Hematopoietic multipotent progenitor cell treated with erythropoietin and hydrocortisone succinate and interleukin-3 and kit ligand, for 17 days (in vitro differentiated cells): ENCODE results near the gene RBM19.

Experiments
- DNase-seq: peaks from one replicate; pipeline ENCODE4 v3.0.0-alpha.2; 2015; ENCODE audit warnings: low spot score

The RBM19 gene

GRCh38 chr12:113857371-113857770, 108.8 kb downstream of the RBM19 start:
- DNase-seq, result no peak

GRCh38 chr12:113855998-113856397, 110.1 kb downstream of the RBM19 start:
- no peak for DNase-seq

DNA sequence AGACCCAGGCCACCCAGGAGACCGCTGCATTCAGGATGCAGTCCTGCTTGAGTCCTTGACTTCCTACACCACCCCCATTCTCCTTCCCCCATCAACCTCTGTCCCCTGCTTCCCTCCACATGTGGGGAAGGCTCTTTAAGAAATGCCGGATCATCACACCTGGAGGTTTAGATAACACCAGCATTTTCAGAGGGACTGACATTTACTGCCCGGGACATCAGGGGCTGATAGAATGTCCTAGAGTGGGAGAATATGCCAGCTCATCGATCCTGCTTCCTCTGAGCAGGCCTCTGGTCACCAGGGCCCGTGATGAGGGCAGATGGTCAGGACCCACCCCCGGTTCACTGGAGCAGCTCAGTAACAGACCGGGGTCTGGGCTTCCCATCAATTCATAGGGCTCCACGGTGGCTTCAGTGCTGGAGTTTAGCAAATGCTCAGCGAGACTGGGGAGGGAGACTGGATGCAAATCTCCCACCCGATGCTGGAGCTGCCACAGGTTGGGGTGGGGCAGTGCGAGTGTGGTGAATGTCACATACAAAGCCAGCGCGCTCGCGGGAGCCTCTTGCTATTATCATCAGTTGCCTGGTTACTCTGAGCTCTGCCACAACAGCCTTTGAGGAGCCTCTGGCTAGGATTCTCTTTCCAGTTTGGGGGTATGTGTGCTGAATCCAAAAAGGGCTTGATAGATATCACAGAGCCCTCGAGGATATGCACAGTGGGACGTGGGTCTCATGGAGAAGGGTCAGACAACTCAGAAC, 111.6 kb downstream of the RBM19 start:
- DNase-seq, result no peak

GRCh38 chr12:113853491-113853890, 112.6 kb downstream of the RBM19 start:
- DNase-seq, result no peak

DNA sequence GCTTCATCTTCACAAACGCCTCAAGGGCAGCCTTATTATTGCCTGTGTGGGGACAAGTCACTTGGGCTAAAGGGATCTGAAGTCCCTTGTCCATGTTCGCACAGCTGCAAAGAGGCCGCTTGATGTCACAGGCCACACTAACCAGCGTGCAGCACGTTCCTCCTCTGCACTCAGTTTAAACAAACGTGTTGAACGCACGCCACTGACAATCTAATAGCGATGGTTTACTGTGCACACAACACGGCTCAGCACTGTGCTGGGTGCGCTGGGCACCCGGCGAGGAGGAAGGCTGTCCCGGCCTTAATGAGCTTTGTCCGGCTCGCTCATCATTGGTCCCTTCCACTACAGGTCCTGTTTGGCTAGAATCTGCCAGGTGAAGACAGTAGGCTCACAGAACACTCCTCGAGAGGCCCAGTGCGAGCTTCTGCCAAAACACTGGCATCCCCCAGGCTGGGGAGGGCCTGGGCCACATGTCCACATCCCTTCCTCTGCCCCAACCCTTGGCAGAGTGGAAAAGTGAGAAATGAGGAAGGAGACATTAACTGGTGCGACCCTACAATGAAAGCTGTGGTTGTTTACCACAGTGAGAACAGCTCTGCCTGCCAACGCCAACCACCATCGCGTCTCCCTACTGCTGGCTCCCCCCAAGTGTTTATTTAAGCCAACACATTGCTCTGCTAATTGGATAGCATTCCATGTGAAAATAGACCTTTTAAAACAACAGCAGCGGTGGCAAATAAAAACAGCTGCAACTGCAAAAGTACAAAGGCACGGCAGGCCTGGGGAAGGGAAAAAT, 113.2 kb downstream of the RBM19 start:
- no peak for DNase-seq

DNA sequence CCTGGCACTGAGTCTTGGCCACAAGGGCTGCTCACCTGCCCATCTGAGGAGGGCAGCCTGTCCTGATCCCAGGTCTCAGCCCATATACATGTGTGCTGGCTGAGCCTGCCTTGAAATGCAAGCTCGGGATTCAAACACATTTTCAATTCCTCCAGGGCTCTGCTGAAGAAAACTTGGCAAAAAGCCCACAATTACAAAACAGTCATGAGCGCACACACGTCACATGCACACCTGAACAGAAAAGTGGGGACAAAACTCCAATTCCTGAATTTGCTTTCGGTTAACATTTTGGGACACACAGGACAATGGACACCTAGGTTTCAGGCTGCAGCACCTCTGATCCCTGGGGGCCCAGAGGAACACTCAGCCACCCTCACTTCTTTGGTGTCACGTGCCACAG, 113.9 kb downstream of the RBM19 start:
- DNase-seq, result no peak

DNA sequence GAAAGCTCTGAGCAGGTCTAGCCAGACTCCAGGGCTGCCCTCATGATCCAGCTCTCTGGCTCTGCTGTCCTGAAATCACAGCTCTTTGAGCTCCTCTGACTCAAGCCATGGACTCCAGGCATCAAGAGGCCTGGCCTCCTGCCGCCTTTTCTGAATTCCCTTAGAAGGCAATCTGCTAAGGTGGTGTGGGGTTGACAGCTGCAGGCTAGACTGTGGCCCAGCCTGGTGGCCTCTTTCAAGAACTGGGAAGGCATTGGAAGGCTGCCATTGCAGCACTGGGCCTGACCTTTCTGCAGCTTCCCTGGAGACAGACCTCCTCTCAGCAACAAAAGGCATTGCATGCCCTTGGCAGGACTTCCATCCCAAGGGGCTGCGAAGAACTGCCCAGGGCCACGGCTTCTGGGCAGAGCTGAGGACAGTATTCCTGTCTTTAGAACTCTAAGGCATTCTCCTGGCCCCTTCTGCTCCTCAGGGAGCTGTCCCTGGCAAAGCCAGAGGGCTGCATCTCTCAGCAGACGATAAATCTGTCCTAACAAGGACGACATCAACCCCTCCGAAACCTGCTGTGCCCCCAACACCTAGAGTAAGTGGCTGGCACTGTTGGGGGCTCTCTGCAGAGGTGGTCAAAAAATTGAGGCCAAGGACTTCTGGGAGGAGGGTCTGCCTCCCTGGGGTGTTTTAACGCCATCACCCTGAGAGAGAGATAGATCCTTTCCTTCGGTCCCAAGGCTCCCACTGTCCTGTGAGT, 115.6 kb downstream of the RBM19 start:
- no peak for DNase-seq

GRCh38 chr12:113847856-113848255, 118.3 kb downstream of the RBM19 start:
- DNase-seq, result no peak

DNA sequence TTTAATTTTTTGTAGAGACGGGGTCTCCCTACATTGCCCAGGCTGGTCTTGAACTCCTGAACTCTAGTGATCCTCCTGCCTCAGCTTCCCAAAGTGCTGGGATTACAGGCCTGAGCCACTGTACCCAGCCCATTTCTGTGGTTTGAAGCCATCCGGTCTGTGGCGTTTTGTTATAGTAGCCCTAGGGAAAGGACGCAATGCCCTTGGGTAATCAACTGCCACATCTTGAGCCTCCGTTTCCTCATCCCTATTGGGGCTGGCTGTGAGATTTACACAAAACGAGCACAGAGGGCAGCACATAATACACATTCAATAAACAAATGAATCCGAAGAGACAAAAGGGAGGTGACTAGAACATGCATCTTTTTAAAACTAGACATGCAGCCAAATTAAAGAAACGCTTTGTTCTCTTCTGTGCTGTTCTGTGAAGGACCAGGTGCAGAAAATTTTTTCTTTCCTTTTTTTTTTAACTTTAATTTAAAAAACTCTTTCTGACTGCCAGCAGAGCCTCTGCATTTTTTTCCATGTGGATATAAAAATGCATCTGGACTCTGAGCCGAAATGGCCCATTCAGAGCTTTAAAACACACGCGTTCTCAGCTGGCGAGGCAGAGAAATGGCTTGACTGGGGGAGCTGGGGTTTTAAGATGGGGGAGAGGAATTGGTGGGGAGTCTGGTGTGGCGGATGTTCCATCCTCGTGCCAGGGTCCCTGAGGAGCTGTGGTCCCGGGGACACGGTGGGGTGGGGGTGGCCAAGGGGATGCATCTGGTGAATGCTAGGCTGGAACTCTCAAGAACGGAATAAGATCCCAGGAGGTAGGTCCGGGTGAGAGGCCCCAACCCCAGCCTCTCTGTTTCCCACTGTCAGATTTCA, 119.0 kb downstream of the RBM19 start:
- no peak for DNase-seq

GRCh38 chr12:113845900-113846674, 120.0 kb downstream of the RBM19 start:
- no peak for DNase-seq

DNA sequence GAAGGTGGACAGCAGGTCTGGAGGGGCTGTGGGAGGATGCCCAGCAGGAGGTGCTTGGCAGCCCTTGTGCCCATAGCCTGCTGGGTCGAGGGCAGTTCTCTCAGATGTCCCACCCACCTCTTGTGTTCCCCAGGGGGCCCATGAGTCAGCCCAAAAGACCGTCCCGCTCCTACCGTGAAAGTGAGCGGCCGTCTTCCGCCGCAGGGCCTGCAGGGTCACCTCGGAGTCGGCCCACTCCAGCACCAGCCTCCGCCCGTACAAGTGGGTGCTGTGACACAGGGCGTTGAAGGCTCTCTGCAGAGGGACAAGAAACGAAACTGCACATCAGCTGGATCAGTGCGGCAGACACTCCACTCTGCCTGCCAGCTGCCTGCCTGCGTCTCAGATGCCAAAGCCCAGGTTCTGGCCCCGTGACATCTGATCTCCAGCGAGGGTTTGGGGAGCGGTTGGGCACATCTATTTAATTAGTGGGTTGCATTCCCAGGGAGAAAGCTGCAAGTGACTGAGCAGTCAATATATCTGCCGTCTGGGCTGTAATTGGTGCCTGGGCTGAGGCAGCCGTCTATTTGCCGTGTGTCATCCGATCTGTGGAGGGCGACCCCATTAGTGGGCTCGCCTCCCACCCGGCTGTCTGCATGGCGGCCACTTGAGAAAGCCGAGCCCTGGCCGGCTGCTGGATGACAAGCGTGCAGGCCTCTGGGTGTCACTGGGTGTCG, 121.5 kb downstream of the RBM19 start:
- no peak for DNase-seq

GRCh38 chr12:113842699-113843098, 123.4 kb downstream of the RBM19 start:
- no peak for DNase-seq

DNA sequence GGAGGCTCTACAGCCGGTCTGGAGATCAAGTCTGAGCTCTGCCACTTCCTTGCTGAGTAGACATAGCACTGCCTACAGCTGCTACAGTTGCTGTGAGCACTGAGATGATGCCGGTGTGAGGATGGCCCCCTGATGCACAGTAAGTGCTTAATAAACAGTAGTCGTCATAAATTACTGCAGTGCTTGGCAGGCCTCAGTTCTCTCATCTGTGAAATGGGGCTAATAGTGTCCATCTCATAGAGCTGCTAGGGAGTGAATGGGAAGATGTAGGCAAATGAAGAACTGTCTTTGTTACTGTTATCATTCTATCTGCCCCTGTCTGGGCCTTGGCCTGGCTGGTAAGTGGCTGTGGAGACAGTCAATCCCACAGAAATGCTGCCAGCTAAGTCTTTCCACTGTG, 124.3 kb downstream of the RBM19 start:
- DNase-seq, result no peak

DNA sequence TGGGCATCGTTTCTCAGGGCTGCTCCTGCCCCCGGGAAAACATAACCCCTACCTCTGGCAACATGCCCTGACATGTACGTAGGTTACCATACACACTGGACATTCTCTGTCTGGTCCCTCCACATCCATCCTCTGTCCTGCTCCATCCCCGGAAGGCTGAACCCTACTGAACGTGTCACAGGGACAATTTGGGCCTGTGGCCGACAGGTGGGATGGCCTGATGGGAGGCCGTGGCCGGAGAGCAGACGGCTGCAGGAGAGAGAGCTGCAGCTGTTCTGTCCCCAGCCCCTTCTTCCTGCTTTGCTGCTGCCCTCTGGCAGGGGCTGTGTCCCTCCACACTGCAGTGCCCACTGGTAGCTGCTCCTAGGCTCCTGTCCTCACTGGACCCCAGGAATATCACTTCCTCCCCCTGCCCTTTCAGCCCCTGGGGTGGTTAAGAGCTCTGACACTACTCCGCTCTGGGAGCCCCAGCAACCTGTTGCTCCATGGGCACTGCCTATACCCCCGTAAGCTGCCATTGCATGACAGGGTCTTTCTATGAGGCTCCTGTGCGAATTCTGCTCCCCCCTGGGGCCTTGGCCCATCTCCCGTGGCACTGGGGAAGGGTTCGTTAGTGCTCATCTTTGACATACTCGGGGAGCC, 125.6 kb downstream of the RBM19 start:
- no peak for DNase-seq

GRCh38 chr12:113838896-113839295, 127.2 kb downstream of the RBM19 start:
- no peak for DNase-seq

DNA sequence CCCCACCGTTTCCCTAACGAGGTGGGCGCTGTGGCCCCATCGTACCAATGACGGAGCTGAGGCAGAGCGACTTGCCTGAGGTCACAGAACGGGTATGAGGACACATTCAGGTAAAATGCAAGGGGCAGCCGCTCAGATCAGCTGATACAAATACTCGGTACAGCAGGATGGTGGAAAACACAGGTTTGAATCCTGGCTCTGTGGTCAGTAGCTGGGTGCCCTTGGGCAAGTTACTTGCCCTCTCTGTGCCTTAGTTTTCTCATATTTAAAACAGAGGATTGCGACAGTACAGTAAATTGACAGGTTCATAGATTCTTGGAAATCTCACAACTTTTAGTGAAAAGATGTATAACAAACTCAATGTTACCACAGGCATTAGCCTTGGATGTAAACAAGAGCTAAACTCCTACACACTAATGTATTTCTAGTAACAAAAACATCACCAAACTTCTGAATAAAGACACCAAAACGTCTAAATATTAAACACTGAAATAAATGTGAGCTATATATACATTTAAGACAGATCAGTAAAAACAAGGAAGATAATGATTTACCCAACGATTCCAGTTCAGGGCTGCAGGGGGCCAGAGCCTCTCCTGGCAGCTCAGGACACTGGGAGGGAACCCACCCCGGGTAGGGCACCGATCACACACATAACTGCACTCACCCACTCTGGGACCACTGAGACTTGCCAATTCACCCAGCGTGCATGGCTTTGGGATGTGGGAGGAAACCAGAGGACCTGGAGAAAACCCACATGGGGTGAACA, 128.4 kb downstream of the RBM19 start:
- DNase-seq, result no peak

DNA sequence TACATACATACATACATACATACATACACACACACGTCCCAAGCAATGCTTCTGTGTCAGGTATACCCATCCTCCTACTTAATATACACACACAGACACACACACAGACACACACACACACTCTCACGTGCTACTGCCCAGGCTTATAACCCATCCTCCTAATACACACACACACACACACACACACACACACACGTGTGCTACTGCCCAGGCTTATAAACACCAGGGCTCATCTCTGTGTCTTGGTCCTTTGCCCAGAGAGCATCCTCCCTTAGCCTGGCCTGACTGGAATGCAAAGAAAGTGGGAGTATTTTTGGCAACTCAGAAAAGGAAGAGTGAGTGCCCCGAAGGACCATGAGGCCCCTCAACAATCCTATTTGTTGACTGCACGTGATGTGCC, 129.0 kb downstream of the RBM19 start:
- no peak for DNase-seq

DNA sequence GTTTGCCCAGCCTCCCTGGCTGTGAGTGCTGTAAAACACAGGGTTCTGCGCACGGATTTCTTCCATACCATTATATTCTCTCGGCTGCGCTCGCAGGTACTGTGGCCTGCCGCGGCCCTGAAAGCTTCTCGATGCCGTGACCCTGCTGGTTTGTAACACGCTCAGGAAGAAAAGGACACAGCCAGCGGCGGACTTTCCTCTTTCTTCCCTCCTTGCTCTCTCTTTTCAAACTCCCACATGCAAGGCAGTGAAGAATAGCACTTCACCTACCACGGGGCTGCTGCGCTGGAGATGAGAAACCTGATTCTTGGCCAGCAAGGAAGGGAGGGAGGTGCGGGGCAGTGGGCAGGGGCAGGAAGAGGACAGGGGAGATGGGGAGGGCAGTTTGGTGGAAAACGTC, 130.2 kb downstream of the RBM19 start:
- DNase-seq, result no peak

DNA sequence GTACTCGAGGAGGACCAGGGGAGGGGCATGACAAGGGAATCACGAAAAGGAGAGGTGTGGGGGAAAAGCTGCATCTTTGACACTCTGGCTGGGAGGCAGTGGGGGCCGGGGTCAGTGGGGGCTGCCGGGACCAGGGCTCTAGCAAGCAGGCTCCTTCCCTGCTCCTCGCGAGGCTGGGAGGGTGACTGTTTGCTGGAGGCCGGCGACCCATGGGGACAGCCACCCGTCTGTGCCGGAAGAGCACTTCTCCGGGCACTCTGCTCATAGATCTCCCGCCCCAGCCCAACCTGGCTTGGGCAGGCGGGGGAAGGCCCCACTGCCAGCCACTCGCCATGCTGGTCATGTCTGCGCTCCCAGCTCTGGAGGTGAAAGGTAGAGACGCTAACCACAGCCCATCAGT, 130.7 kb downstream of the RBM19 start:
- DNase-seq, result no peak
